B cell (primary cell): ENCODE results near the gene MYO5C.

Experiments
- EZH2 ChIP-seq: IDR thresholded peaks from 2 replicates; pipeline ENCODE4 v1.6.1; 2012; ENCODE audit warnings: borderline replicate concordance, low read depth, mild to moderate bottlenecking, moderate library complexity, low read length; ENCODE audit not compliant: insufficient read depth, poor library complexity, severe bottlenecking
- TF ChIP-seq, protein P1 (sequence below): fragments of 200-600 bp; IDR thresholded peaks from one replicate; pipeline ENCODE4 v1.8.0; 2022; ENCODE audit warnings: antibody characterized with exemption, mild to moderate bottlenecking

GRCh38 chr15:52243697-52244555, 51.7 kb downstream of the MYO5C start:
- TF ChIP-seq, protein P1, sequence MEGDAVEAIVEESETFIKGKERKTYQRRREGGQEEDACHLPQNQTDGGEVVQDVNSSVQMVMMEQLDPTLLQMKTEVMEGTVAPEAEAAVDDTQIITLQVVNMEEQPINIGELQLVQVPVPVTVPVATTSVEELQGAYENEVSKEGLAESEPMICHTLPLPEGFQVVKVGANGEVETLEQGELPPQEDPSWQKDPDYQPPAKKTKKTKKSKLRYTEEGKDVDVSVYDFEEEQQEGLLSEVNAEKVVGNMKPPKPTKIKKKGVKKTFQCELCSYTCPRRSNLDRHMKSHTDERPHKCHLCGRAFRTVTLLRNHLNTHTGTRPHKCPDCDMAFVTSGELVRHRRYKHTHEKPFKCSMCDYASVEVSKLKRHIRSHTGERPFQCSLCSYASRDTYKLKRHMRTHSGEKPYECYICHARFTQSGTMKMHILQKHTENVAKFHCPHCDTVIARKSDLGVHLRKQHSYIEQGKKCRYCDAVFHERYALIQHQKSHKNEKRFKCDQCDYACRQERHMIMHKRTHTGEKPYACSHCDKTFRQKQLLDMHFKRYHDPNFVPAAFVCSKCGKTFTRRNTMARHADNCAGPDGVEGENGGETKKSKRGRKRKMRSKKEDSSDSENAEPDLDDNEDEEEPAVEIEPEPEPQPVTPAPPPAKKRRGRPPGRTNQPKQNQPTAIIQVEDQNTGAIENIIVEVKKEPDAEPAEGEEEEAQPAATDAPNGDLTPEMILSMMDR, result no peak
- TF ChIP-seq EZH2, result no peak
